Activated T-helper 1 cell treated with Interleukin-2 at 50 U/mL for 16 hours (primary cell): ENCODE data around the gene OR10H2.
"Not testable (repeated sequence)": the region's sequence is repeated elsewhere in the genome, so short reads cannot be mapped to it uniquely, and the experiment has no call there.

Source experiments
- DNase-seq: peaks from one replicate; pipeline ENCODE4 v3.0.0-alpha.2; 2020; ENCODE audit warnings: low read depth

OR10H2 gene, protein sequence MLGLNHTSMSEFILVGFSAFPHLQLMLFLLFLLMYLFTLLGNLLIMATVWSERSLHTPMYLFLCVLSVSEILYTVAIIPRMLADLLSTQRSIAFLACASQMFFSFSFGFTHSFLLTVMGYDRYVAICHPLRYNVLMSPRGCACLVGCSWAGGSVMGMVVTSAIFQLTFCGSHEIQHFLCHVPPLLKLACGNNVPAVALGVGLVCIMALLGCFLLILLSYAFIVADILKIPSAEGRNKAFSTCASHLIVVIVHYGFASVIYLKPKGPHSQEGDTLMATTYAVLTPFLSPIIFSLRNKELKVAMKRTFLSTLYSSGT

DNA sequence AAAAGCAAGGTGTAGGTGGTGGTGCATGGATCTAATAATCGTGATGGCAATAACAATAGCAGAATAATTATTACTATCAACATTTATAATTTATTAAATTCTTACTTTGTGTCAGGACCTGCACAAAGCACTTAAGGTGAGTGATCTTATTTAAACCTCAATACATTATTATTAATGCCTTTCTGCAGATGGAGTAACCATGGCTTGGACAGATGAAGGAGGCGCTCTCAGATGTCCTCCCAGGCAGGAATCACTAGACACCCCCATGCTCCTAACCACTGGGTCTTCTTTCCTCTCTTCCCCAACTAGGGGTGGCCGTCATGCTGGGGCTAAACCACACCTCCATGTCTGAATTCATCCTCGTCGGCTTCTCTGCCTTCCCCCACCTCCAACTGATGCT lies at the start of gene OR10H2:
Gene OR10H2 (plus strand): TSS at position 301 of the 400 bp plus-strand sequence. CDS start 20 bp downstream, at position 321.
- DNase-seq, result no peak

DNA sequence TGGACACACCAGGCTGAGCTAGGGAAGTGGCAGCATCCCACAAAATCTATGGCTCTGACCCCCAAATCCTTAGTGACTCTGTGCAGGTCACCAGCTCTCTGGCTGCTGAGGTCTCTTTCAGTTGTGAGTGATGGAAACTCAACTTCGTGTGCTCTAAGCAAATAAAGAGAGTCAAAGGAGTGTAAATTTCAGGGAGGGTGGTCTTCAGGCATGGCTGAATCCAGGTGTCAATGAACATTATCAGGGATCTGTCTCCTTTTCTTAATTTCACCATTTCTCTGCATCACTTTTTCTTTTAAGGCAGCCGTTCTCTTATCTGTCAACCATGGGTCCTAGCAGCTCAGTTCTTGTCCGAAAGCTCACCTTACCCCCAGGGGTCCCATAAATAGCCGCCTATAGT lies 48.7 kb upstream of the OR10H2 start:
- no peak for DNase-seq

DNA sequence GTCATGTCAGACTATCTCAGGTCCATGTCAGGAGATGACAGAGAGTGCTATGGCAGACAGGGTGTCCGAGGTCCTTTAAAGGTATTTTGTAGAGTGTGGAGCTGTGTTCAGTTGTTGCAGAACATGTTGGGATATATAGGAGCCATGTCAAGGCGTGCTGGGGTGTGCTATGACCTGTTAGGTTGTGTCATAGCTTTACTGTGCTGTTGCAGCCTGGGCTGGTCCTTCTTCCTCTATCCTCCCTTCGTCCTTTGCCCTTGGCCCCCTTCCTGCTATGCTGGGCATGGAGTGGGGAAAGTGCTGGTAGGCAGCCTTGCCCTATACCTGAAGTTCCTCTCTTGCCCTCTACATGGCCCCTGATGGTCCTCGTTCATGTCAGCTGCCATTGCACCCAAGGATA lies 48.0 kb upstream of the OR10H2 start:
- not testable (repeated sequence) for DNase-seq

DNA sequence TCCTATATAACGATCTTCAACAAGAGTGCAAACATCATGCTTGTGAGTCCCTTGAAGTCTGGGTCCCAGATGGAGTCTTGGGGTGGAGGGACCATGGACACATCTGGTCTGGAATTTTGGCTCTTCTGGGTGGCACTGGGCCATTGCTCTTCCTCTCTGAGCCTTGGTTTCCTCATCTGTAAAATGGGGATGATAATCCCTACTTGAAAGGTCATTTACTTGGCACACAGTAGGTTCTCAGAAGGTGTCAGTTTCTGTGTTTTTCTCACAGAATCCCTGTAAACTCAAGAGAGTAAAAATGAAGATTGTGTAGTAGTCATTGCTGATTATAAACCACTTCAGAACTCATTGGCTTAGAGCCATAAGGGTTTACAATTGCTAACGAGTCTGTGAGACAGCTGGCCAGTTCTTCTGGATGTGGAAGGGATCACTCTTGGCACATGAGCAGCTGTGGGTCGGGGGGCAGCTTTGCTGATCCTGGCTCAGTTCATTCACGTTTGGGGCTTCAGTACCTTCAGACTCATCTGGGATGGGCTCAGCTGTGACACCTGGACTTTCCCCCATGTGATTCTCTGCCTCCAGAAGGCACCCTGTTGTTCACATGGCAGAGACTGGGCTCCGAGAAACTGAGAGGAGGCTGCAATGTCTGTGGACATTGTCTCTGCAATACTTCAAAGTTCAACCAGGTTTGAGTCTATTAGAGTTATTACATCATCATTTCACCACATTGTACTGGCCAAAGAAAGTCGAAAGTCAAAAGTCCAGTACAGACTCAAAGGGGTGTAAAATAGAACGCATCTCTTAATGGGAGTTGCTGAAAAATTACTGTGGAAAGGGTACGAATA lies 47.1 kb upstream of the OR10H2 start:
- DNase-seq, result no peak

DNA sequence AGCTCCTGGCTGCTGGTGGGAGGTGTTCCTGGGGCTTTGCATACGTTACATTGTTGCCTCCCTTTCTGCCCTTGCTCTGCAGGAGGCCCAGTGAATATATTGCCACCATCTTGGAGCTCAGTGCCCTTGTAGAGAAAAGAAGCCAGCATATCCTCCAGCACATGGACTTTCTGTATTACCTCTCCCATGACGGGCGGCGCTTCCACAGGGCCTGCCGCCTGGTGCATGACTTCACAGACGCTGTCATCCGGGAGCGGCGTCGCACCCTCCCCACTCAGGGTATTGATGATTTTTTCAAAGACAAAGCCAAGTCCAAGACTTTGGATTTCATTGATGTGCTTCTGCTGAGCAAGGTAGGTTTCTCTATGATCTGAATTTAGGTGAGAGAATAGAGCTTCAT lies 44.4 kb upstream of the OR10H2 start:
- no peak for DNase-seq

DNA sequence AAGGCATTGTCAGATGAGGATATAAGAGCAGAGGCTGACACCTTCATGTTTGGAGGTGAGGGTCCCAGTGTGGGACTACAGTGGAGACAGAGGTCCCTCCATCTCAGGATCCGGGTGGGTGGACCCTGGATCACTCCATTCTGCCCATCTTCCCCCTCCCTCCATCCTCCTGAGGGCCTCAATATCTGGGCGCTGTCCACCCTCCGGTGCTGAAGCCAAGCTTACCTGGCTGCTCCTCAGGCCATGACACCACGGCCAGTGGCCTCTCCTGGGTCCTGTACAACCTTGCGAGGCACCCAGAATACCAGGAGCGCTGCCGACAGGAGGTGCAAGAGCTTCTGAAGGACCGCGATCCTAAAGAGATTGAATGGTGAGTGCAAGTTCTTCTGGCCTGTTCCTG lies 43.0 kb upstream of the OR10H2 start:
- no peak for DNase-seq

DNA sequence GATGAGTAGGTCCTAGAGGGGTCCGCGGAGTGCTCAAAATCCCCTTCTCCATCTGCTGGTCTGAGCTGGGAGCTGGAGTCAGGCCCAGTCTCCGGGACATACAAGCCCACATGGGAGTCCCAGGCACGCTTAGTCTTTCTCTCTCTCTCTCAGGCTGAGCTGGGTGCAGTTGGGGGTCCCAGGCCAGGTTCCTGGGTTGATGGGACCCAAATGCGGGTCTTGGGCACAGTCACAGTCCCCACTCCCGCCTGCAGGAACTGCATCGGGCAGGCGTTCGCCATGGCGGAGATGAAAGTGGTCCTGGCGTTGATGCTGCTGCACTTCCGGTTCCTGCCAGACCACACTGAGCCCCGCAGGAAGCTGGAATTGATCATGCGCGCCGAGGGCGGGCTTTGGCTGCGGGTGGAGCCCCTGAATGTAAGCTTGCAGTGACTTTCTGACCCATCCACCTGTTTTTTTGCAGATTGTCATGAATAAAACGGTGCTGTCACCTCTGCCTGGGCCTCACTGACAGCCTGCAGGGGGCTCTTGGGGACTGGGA lies 31.1 kb upstream of the OR10H2 start:
- DNase-seq, result no peak

DNA sequence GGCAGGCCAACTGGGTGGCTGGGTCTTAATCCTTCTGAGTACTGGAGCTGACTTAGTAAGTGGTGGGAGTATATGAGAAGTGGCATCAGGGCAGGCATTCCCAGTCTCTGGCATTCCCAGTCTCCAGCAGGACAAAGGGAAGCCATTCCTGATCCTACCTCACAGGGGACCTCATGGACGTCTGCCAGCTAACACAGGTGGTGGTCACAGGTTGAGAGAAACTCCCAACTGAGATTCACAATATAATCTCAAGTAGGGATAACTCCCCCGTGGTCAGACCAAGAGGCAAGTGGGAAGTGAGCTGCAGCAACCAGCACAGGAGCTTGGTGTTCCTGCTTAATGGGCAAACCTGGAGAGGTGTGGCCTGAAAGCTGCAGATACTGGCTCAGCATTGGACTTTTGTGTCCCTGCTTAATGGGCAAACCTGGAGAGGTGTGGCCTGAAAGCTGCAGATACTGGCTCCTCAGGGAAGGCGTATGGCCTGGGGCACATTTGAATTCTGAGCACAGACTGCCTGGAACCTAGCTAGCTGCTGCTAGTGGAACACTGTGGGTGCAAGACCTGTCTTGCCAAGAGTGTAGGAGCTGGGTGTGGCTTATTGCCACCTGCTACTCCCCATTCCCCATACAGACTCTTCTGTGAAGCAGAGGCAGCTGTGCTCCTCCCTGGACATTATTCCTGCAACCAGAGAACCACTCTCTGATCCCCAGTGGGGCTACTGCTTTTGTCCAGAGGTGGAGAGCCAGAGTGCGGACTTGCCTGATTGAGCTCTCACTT lies 25.9 kb upstream of the OR10H2 start:
- DNase-seq, result no peak

DNA sequence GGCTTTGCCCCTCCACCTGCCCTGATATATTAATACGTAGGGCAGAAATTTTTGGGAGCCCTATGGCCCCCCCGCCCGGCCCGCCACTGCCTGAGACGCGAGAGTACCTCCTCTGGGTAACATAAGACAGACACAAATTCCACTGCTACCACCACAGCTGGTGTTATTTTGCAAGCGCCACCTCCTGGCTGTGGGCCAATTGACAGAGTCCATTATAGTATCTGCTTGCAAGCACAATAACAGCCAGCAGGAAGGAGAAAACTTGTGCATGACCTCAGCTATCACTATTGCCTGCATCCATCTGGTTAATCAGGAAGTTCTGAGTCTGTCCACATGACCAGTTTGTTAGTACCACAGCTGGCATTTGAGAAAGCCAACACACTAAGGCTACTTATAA lies 25.3 kb upstream of the OR10H2 start:
- no peak for DNase-seq

DNA sequence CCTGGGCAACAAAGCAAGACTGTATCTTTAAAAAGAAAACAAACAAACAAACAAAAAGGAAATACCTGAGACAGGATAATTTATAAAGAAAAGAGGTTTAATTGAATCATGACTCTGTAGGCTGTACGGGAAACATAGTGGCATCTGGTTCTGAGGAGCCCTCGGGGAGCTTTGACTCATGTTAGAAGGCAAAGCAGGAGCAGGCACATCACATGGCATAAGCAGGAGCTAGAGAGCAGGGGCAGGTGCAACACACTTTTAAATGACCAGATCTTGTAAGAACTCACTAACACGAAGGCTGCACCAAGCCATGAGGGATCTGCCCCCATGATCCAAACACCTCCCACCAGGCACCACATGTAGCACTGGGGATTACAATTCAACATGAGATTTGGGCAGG lies 13.2 kb upstream of the OR10H2 start:
- no peak for DNase-seq

DNA sequence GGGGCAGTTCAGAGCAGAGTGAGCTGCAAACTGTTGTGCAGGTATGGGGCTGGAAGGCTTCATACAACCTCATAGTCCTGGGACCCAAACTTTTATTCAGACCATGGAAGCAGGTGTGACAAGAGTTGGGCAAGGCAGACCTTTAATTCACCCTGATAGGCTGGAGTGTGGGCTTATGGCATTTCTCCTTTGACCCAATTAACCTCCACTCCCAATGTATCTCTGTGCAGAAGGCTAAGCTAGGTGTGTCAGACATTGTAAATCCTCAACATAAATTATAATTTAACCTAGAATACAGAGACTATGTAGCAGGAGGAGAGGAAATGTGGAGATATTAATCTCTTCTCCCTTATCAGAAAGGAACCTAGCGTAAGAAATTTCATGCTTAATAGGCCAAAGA lies 12.2 kb upstream of the OR10H2 start:
- no peak for DNase-seq

DNA sequence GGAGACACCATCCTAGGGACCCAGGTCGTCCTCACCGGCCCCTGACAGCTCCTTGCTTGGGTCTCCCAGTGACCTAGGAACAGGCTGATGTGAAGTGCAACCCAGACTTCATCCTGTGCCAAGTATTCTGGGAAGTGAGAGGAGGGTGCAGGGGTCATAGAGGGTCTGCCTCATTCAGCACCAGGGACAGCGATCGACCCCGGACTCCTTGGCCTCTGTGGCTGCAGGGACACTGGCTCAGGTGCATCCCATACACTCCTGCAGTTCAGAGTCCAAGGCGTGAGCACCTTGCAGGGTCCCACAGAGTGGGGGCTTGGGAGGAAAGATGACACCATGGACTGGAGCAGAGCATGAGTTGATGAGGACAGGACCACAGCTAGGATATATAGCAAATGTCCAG lies 10.0 kb upstream of the OR10H2 start:
- no peak for DNase-seq

DNA sequence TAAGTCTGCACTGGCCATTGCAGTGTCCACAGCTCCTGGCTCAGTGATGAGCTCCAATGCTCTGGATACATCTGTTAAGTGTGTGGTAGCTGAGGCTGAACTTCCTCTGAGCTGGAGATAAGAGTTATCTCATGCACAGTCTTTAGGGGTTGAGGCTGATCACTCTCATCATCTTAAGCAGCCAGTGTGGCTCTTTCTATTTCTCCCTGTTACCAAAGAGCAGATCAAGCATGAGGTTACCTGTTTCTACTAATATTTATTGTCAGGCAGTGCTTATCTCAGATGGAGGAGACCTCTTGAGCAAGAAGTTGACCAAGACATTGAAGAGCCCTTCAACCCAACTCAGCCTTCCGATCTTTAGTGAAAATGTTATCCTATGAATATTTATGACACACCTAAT lies 6.6 kb upstream of the OR10H2 start:
- no peak for DNase-seq

DNA sequence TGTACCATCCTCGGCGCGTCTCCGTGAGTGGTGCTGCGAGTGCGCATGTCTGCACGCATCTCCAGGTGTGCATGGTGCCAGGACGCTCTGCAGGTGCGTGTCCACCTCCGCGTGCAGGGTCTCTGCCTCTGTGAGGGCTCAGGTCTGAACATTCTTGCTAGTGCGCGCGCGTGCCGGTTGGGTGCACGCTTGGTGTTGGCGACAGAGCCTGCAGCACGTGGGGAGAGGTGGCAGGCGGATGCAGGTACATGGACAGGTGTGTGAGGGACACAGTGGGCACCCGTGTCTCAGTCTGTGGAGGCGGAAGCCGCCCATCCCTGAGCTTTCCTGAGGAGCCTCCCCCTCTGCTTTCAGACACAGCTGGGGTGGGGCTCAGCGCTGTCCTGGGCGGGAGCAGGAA lies 4.9 kb upstream of the OR10H2 start:
- DNase-seq, result no peak

DNA sequence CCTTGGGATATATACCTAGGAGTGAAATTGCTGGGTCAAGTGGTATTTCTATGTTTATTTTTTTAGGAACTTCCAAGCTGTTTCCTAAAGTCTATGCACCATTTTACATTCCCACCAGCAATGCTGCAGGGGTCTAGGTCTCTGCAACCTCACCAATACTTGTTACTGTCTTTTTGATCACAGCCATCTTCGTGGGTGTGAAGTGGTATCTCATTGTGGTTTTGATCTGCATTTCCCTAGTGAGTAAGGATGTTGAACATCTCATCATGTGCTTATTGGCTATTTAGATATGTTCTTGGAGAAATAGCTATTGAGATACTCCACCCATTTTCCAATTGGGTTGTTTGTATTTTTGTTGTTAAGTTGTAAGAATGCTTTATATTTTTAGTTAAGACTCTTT lies 2.7 kb downstream of the OR10H2 start:
- DNase-seq, result no peak

DNA sequence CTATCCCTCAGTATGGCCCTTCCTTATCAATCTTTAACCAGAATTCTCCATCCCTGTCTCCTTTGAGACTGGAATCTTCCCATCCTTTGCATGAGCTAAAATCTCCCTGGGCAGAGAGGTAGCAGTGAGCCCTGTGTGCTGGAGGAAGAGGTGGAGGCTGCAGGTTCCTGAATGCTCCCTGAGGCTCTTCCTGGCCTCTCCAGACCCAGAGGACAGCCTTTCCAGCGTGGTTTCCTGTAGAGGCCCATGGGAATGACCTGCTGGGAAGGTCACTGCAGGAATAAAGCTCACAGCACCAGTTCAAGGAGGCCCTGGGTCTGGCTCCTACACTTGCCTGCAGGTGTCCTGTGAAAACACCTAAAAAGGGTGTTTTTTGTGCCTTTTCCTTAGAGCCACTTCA lies 4.6 kb downstream of the OR10H2 start:
- no peak for DNase-seq

DNA sequence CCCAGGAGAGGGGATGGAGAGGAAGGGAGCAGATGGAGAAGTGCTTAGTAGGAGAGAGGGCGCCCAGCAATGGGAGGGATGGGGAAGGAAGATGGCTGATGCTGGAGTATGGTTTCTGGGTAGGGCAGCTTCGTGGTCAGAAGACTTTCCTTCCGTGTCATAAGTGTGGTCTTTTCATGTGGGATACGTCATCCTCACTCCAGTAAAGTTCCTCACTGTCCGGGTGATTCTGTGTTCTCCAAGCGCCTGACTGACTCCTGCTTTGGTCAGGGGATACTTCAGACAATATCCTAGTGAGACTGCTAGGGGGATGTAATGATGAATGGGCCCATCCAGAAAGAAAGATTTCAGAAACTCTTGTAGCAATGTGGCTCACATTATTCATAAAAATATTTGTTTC lies 6.1 kb downstream of the OR10H2 start:
- no peak for DNase-seq

DNA sequence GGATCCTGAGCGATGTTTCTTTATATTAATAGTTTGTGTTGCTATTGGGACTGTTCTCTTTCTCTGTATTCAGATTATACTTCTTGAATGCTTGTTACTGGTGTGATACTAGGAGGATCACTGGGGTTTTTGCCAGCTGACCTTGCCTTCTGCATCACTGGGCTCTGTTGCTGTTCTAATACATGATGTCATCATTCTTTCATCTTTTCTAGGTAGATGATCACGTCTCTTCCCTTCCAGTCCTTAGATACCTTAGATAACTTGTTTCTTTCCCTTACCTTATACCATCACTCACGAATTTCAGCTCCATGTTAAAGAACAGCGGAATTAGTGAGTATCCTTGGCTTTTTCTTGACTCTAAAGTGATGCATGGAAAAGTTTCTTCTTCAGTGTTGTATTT lies 9.9 kb downstream of the OR10H2 start, which contains the start of gene OR10H3:
Gene OR10H3 (plus strand): TSS at position 264 of the 400 bp plus-strand sequence. CDS start 3,408 bp downstream, outside the sequence.
- no peak for DNase-seq

DNA sequence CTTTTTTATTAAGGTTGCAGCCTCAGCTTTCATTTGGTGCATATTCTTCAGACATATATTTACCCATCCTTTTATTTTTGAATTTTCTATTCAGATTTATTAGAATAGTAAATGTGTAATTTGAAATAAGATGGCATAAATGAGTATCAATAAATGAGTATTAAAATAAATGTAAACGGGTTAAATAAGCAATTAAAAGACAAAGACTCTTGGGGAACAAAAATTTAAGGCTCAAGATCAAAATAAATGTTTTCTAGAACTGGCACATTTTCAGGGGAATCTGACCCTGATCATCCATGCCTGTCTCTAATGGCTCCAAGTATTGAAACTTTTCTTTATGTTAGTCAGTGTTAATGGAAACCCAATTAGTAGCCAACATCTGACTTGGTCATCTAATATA lies 13.0 kb downstream of the OR10H2 start:
- no peak for DNase-seq

DNA sequence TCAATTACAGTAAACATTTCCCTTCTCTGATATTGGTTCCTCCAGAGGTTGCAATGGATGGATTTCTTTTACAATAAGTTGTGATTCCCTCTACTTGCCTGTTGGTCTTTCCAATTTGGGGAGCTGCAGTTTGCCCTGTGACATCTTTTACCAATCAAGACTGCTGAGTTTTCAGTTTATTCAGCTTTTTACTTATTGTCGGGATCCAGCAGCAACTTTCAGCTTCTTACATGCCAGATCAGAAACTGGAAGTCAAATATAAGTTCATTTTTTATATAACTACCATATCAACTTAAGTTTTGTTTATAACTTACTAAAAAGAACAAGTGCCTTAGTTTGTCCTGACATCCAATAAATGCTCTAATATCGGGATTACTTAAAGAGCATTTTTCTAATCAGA lies 20.4 kb downstream of the OR10H2 start:
- no peak for DNase-seq

DNA sequence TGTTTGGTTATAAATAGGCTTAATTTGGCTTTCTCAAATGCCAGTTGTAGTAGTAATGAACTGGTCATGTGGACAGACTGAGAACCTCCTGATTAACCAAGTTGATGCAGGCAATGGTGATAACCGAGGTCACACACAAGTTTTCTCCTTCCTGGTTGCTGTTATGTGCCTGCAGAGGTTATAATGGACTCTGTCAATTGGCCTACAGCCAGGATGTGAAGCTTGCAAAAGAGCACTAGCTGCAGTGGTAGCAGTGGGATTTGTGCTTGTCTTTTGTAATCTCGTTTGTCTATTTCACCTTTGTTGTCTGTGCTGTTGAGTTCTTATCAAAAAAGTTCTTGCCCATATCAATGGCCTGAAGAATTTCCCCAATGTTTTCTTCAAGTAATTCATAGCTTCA lies 30.6 kb downstream of the OR10H2 start:
- no peak for DNase-seq

DNA sequence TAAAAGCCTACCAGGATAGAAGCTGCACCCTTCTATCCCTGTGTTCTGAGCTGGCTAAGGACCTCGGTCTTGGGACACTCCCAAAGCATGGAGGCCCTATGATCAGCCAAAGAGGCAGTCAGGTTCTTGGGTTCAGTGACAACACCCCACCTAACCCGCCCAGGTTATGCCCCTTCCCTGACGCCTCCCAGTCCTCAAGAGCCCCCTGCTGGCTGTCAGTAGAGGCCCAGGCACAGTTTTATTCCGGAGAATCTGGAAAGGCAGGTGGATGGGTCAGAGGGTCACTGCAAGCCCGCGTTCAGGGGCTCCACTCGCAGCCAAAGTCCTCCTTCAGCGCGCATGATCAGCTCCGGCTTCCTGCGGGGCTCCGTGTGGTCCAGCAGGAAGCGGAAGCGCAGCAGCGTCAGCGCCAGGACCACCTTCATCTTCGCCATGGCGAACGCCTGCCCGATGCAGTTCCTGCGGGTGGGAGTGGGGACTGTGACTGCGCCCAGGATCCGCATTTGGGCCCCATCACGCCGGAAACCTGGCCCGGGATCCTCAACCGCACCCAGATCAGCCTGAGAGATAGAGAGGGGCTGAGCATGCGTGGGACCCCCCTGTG lies 32.2 kb downstream of the OR10H2 start:
- no peak for DNase-seq
